CD1c-positive myeloid dendritic cell (primary cell): ENCODE measurements around the gene ELOVL6.
"Not testable (repeated sequence)": the region's sequence is repeated elsewhere in the genome, so short reads cannot be mapped to it uniquely, and the experiment has no call there.

ENCODE experiments used
- DNase-seq: peaks from one replicate; pipeline ENCODE4 v3.0.0-alpha.2; 2016; ENCODE audit errors: extremely low spot score

ELOVL6 gene

GRCh38 chr4:110160618-110161017 is 37.8 kb downstream of the ELOVL6 start:
- DNase-seq, result no peak

- DNase-seq, result no peak
Measured at GRCh38 chr4:110159541-110159940, 38.9 kb downstream of the ELOVL6 start.

GRCh38 chr4:110157580-110157979 is 40.8 kb downstream of the ELOVL6 start:
- no peak for DNase-seq

GRCh38 chr4:110157166-110157565 is 41.2 kb downstream of the ELOVL6 start:
- not testable (repeated sequence) for DNase-seq

GRCh38 chr4:110156442-110156841 is 42.0 kb downstream of the ELOVL6 start:
- no peak for DNase-seq

- no peak for DNase-seq
Measured at GRCh38 chr4:110155654-110156053, 42.8 kb downstream of the ELOVL6 start.

GRCh38 chr4:110154582-110154981 is 43.8 kb downstream of the ELOVL6 start:
- no peak for DNase-seq

GRCh38 chr4:110152386-110152785 is 46.0 kb downstream of the ELOVL6 start:
- no peak for DNase-seq

GRCh38 chr4:110149089-110149488 is 49.3 kb downstream of the ELOVL6 start:
- no peak for DNase-seq

GRCh38 chr4:110142461-110142860 is 56.0 kb downstream of the ELOVL6 start:
- DNase-seq, result no peak

GRCh38 chr4:110139815-110140214 is 58.6 kb downstream of the ELOVL6 start:
- DNase-seq, result no peak

- DNase-seq, result no peak
Measured at GRCh38 chr4:110139111-110139510, 59.3 kb downstream of the ELOVL6 start.

- DNase-seq, result no peak
Measured at GRCh38 chr4:110138551-110138950, 59.9 kb downstream of the ELOVL6 start.

- DNase-seq, result peak; percentile 59
Measured at GRCh38 chr4:110137829-110138228, 60.6 kb downstream of the ELOVL6 start.

GRCh38 chr4:110135523-110135922 is 62.9 kb downstream of the ELOVL6 start:
- no peak for DNase-seq

GRCh38 chr4:110135076-110135475 is 63.3 kb downstream of the ELOVL6 start:
- no peak for DNase-seq

GRCh38 chr4:110134269-110134869 is 64.0 kb downstream of the ELOVL6 start:
- no peak for DNase-seq

- no peak for DNase-seq
Measured at GRCh38 chr4:110132816-110133719, 65.3 kb downstream of the ELOVL6 start.

GRCh38 chr4:110131916-110132315 is 66.5 kb downstream of the ELOVL6 start:
- no peak for DNase-seq

- no peak for DNase-seq
Measured at GRCh38 chr4:110130576-110131358, 67.6 kb downstream of the ELOVL6 start.

- no peak for DNase-seq
Measured at GRCh38 chr4:110129544-110129943, 68.9 kb downstream of the ELOVL6 start.

GRCh38 chr4:110128472-110128919 is 69.9 kb downstream of the ELOVL6 start:
- no peak for DNase-seq
